ENCODE measurements around the gene PSMB11.

PSMB11 gene

GRCh38 chr14:23057757-23058653 is 16.0 kb downstream of the PSMB11 start:
- Histone ChIP-seq H3K4me3 (ENCODE audit: low read length) (peak overlapping the region; percentile 36), H3K36me3 (ENCODE audit: control insufficient read depth, insufficient read depth, low read length) (peaks cover 16% of the 10 kb centered on the region), H3K4me1 (ENCODE audit: control insufficient read depth, insufficient read depth, low read length) (peaks cover 16% of the 10 kb centered on the region), H3K27me3 (ENCODE audit: control insufficient read depth, insufficient read depth, low read length) (peaks cover 4% of the 10 kb centered on the region), H3K9me3 (ENCODE audit: control insufficient read depth, low read length) (no peaks in the 10 kb centered on the region), H3K9ac (ENCODE audit: low read length) (peak overlapping the region; percentile 50)

GRCh38 chr14:23058654-23059504 is 16.9 kb downstream of the PSMB11 start:
- no peak overlapping the region for H3K4me3 ChIP-seq (ENCODE audit: low read length)
- peaks cover 4% of the 10 kb centered on the region for H3K27me3 ChIP-seq (ENCODE audit: control insufficient read depth, insufficient read depth, low read length)
- H3K4me1 ChIP-seq (ENCODE audit: control insufficient read depth, insufficient read depth, low read length): peaks cover 16% of the 10 kb centered on the region
- peaks cover 24% of the 10 kb centered on the region for H3K36me3 ChIP-seq (ENCODE audit: control insufficient read depth, insufficient read depth, low read length)
- H3K9ac ChIP-seq (ENCODE audit: low read length): no peak overlapping the region
- H3K9me3 ChIP-seq (ENCODE audit: control insufficient read depth, low read length): no peaks in the 10 kb centered on the region

GRCh38 chr14:23060536-23061260 is 18.7 kb downstream of the PSMB11 start:
- H3K9ac ChIP-seq (ENCODE audit: low read length): no peak overlapping the region
- peaks cover 28% of the 10 kb centered on the region for H3K36me3 ChIP-seq (ENCODE audit: control insufficient read depth, insufficient read depth, low read length)
- no peak overlapping the region for H3K4me3 ChIP-seq (ENCODE audit: low read length)
- peaks cover 4% of the 10 kb centered on the region for H3K27me3 ChIP-seq (ENCODE audit: control insufficient read depth, insufficient read depth, low read length)
- H3K9me3 ChIP-seq (ENCODE audit: control insufficient read depth, low read length): no peaks in the 10 kb centered on the region
- H3K4me1 ChIP-seq (ENCODE audit: control insufficient read depth, insufficient read depth, low read length): peaks cover 16% of the 10 kb centered on the region

- Histone ChIP-seq H3K27me3 (ENCODE audit: control insufficient read depth, insufficient read depth, low read length) (peaks cover 2% of the 10 kb centered on the region), H3K9me3 (ENCODE audit: control insufficient read depth, low read length) (no peaks in the 10 kb centered on the region), H3K36me3 (ENCODE audit: control insufficient read depth, insufficient read depth, low read length) (peaks cover 34% of the 10 kb centered on the region), H3K4me3 (ENCODE audit: low read length) (no peak overlapping the region), H3K4me1 (ENCODE audit: control insufficient read depth, insufficient read depth, low read length) (peaks cover 6% of the 10 kb centered on the region), H3K9ac (ENCODE audit: low read length) (no peak overlapping the region)
Observed at GRCh38 chr14:23062002-23062401, 20.0 kb downstream of the PSMB11 start.

GRCh38 chr14:23063601-23064000 is 21.6 kb downstream of the PSMB11 start:
- Histone ChIP-seq H3K9ac (ENCODE audit: low read length) (no peak overlapping the region), H3K27me3 (ENCODE audit: control insufficient read depth, insufficient read depth, low read length) (no peaks in the 10 kb centered on the region), H3K4me3 (ENCODE audit: low read length) (no peak overlapping the region), H3K36me3 (ENCODE audit: control insufficient read depth, insufficient read depth, low read length) (peaks cover 42% of the 10 kb centered on the region), H3K9me3 (ENCODE audit: control insufficient read depth, low read length) (no peaks in the 10 kb centered on the region), H3K4me1 (ENCODE audit: control insufficient read depth, insufficient read depth, low read length) (no peaks in the 10 kb centered on the region)

- Histone ChIP-seq H3K4me3 (ENCODE audit: low read length) (no peak overlapping the region), H3K27me3 (ENCODE audit: control insufficient read depth, insufficient read depth, low read length) (no peaks in the 10 kb centered on the region), H3K4me1 (ENCODE audit: control insufficient read depth, insufficient read depth, low read length) (peaks cover 7% of the 10 kb centered on the region), H3K9me3 (ENCODE audit: control insufficient read depth, low read length) (no peaks in the 10 kb centered on the region), H3K36me3 (ENCODE audit: control insufficient read depth, insufficient read depth, low read length) (peaks cover 38% of the 10 kb centered on the region), H3K9ac (ENCODE audit: low read length) (no peak overlapping the region)
Observed at GRCh38 chr14:23066368-23066767, 24.4 kb downstream of the PSMB11 start.

- Histone ChIP-seq H3K36me3 (ENCODE audit: control insufficient read depth, insufficient read depth, low read length) (peaks cover 35% of the 10 kb centered on the region), H3K9me3 (ENCODE audit: control insufficient read depth, low read length) (no peaks in the 10 kb centered on the region), H3K27me3 (ENCODE audit: control insufficient read depth, insufficient read depth, low read length) (no peaks in the 10 kb centered on the region), H3K4me1 (ENCODE audit: control insufficient read depth, insufficient read depth, low read length) (peaks cover 14% of the 10 kb centered on the region), H3K9ac (ENCODE audit: low read length) (no peak overlapping the region), H3K4me3 (ENCODE audit: low read length) (no peak overlapping the region)
Observed at GRCh38 chr14:23066855-23067744, 25.1 kb downstream of the PSMB11 start.

- no peak overlapping the region for H3K9ac ChIP-seq (ENCODE audit: low read length)
- H3K27me3 ChIP-seq (ENCODE audit: control insufficient read depth, insufficient read depth, low read length): no peaks in the 10 kb centered on the region
- H3K9me3 ChIP-seq (ENCODE audit: control insufficient read depth, low read length): no peaks in the 10 kb centered on the region
- H3K4me1 ChIP-seq (ENCODE audit: control insufficient read depth, insufficient read depth, low read length): peaks cover 23% of the 10 kb centered on the region
- no peak overlapping the region for H3K4me3 ChIP-seq (ENCODE audit: low read length)
- peaks cover 31% of the 10 kb centered on the region for H3K36me3 ChIP-seq (ENCODE audit: control insufficient read depth, insufficient read depth, low read length)
Observed at GRCh38 chr14:23067847-23068788, 26.1 kb downstream of the PSMB11 start.

- Histone ChIP-seq H3K9ac (ENCODE audit: low read length) (no peak overlapping the region), H3K9me3 (ENCODE audit: control insufficient read depth, low read length) (no peaks in the 10 kb centered on the region), H3K36me3 (ENCODE audit: control insufficient read depth, insufficient read depth, low read length) (peaks cover 25% of the 10 kb centered on the region), H3K4me3 (ENCODE audit: low read length) (no peak overlapping the region), H3K4me1 (ENCODE audit: control insufficient read depth, insufficient read depth, low read length) (peaks cover 24% of the 10 kb centered on the region), H3K27me3 (ENCODE audit: control insufficient read depth, insufficient read depth, low read length) (no peaks in the 10 kb centered on the region)
Observed at GRCh38 chr14:23068789-23069412, 26.9 kb downstream of the PSMB11 start.

- peaks cover 21% of the 10 kb centered on the region for H3K36me3 ChIP-seq (ENCODE audit: control insufficient read depth, insufficient read depth, low read length)
- H3K27me3 ChIP-seq (ENCODE audit: control insufficient read depth, insufficient read depth, low read length): no peaks in the 10 kb centered on the region
- peaks cover 24% of the 10 kb centered on the region for H3K4me1 ChIP-seq (ENCODE audit: control insufficient read depth, insufficient read depth, low read length)
Observed at GRCh38 chr14:23069413-23069806, 27.4 kb downstream of the PSMB11 start.

More at GRCh38 chr14:23069413-23069806, 27.4 kb downstream of the PSMB11 start:
- H3K9me3 ChIP-seq (ENCODE audit: control insufficient read depth, low read length): no peaks in the 10 kb centered on the region
- no peak overlapping the region for H3K9ac ChIP-seq (ENCODE audit: low read length)
- H3K4me3 ChIP-seq (ENCODE audit: low read length): no peak overlapping the region
